Fibroblast of pulmonary artery (primary cell): ENCODE data around the gene CHTOP.

ENCODE experiments used
- DNase-seq: peaks from one replicate; pipeline ENCODE4 v3.0.0-alpha.2; 2010; ENCODE audit warnings: low read depth
- H3K4me3 ChIP-seq: replicated peaks from 2 replicates; pipeline ENCODE4 v1.5.1; 2011; ENCODE audit warnings: low read depth, mild to moderate bottlenecking, control low read depth, low read length, moderate library complexity
- CTCF ChIP-seq: IDR thresholded peaks from 2 replicates; pipeline ENCODE4 v1.5.1; 2011; ENCODE audit warnings: mild to moderate bottlenecking, control low read depth, low read length, inconsistent platforms; ENCODE audit errors: missing control alignments

CHTOP gene

GRCh38 chr1:153608089-153608682, 25.7 kb upstream of the CHTOP start:
- no peak for TF ChIP-seq CTCF
- peak overlapping the region; percentile 90 for H3K4me3 ChIP-seq
- no peak for DNase-seq

- TF ChIP-seq CTCF: no peak
- peak overlapping the region; percentile 90 for H3K4me3 ChIP-seq
- peak; percentile 97 for DNase-seq
Measured at GRCh38 chr1:153608742-153609584, 24.9 kb upstream of the CHTOP start.

- H3K4me3 ChIP-seq: peak overlapping the region; percentile 90
- no peak for TF ChIP-seq CTCF
- no peak for DNase-seq
Measured at GRCh38 chr1:153609585-153609907, 24.3 kb upstream of the CHTOP start.

GRCh38 chr1:153610334-153610733, 23.5 kb upstream of the CHTOP start:
- no peak for DNase-seq
- no peak for TF ChIP-seq CTCF
- peak overlapping the region; percentile 90 for H3K4me3 ChIP-seq

GRCh38 chr1:153610811-153611301, 23.0 kb upstream of the CHTOP start:
- peak; percentile 61 for DNase-seq
- H3K4me3 ChIP-seq: peak overlapping the region; percentile 90
- TF ChIP-seq CTCF: no peak

- no peak for DNase-seq
- peak overlapping the region; percentile 90 for H3K4me3 ChIP-seq
- TF ChIP-seq CTCF: no peak
Measured at GRCh38 chr1:153611356-153611755, 22.5 kb upstream of the CHTOP start.
